GM21825 (cell line): ENCODE results near the gene MIS12.

Source experiments
- ATAC-seq: cut with Tn5 transposase; IDR thresholded peaks from one replicate; pipeline ENCODE4 v1.9.1; 2021; ENCODE audit warnings: mild to moderate bottlenecking, moderate library complexity; ENCODE audit not compliant: unreplicated experiment

The MIS12 gene

GRCh38 chr17:5486206-5487124 lies at the start of gene MIS12:
Gene MIS12 (plus strand): TSS chr17:5486566. CDS start chr17:5488863, 2,297 bp downstream.
- peak; percentile 79 for ATAC-seq

GRCh38 chr17:5437721-5438317 lies 48.5 kb upstream of the MIS12 start:
- ATAC-seq = no peak

- ATAC-seq = peak; percentile 70
These were observed 47.5 kb upstream of the MIS12 start, which contains the start of gene C1QBP for GRCh38 chr17:5438716-5439445. Gene C1QBP (minus strand): TSS chr17:5439155. CDS start chr17:5439073, 82 bp downstream.

- peak; percentile 1 for ATAC-seq
These were observed 47.0 kb upstream of the MIS12 start for GRCh38 chr17:5439446-5439764.

- no peak for ATAC-seq
These were observed 42.6 kb upstream of the MIS12 start for GRCh38 chr17:5443728-5444127.

- ATAC-seq = no peak
These were observed 42.2 kb upstream of the MIS12 start for GRCh38 chr17:5444209-5444608.

GRCh38 chr17:5446786-5447185 lies 39.6 kb upstream of the MIS12 start:
- ATAC-seq = no peak

- no peak for ATAC-seq
These were observed 21.5 kb upstream of the MIS12 start for GRCh38 chr17:5464717-5465507.

- ATAC-seq = no peak
These were observed 20.1 kb upstream of the MIS12 start for GRCh38 chr17:5466295-5466694.

- ATAC-seq = no peak
These were observed 18.9 kb upstream of the MIS12 start for GRCh38 chr17:5467416-5467815.

- peak; percentile 4 for ATAC-seq
These were observed 18.3 kb upstream of the MIS12 start for GRCh38 chr17:5468075-5468473.

GRCh38 chr17:5472511-5472910 lies 13.9 kb upstream of the MIS12 start:
- no peak for ATAC-seq

GRCh38 chr17:5473906-5474305 lies 12.5 kb upstream of the MIS12 start:
- no peak for ATAC-seq

GRCh38 chr17:5478992-5479391 lies 7.4 kb upstream of the MIS12 start:
- ATAC-seq = no peak

- ATAC-seq = no peak
These were observed 5.4 kb upstream of the MIS12 start for GRCh38 chr17:5480962-5481361.

- ATAC-seq = no peak
These were observed 4.9 kb upstream of the MIS12 start for GRCh38 chr17:5481451-5481850.

- ATAC-seq = peak; percentile 23
These were observed 828 bp upstream of the MIS12 start, which contains the start of gene DERL2 for GRCh38 chr17:5485270-5486205. Gene DERL2 (minus strand): TSS chr17:5486178. CDS start chr17:5486161, 17 bp downstream.

GRCh38 chr17:5488752-5489151 lies 2.4 kb downstream of the MIS12 start:
- ATAC-seq = no peak

- ATAC-seq = no peak
These were observed 6.6 kb downstream of the MIS12 start for GRCh38 chr17:5492970-5493369.
